ENCODE results near the gene AKT3. TPM values are rescaled to one million over a fixed set of nuclear protein-coding genes. Genes with fewer than 3 reads are reported as not detected.

The AKT3 gene
- total RNA-seq, 1 experiment from 2014 or later: 18.7 TPM

DNA sequence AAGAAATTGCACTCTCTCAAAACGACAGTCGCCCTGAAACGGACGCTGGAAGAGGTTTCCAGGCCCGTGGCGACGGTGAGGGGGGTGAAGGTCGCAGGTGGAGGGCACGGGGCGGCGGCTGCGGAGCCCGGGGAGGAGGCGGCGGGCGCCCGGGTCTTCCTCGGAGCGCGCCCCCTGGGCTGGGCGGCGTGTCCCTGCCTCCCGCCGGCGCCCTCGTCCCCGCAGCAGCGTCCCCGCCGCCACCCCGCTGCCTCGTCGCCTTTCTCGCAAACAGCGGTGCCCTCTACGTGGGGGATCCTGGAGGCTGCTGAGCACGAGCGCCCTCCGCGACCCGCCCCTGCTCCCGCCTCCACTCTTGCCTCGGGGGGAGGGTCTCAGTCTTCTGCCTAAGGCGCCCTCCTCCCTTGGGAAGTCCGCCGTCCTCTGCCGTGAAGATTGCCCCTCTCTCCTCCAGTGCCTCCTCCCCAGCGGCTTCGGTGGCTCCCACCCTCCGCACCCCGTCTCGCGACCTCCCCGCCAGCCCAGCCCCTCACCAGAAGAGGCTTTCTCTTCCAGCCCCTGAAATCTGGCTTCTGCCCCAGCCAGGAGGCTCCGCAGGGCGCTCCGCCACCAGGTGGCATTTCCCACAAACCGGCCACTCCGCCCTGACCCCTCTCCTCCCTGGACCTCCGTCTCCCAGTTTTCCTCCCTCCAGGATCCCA is 366.8 kb downstream of the AKT3 start:
- Histone ChIP-seq H3K4me3 (ENCODE audit: low read length) (no peak overlapping the region), H3K27ac (ENCODE audit: low read length) (no peak overlapping the region), H3K27me3 (ENCODE audit: low read length) (no peaks in the 10 kb centered on the region), H4K20me1 (ENCODE audit: low read length) (no peaks in the 10 kb centered on the region), H3K9ac (ENCODE audit: low read length) (no peak overlapping the region), H3K9me3 (ENCODE audit: low read length) (no peaks in the 10 kb centered on the region), H3K4me1 (ENCODE audit: insufficient read depth, low read length) (no peaks in the 10 kb centered on the region), H2AFZ (ENCODE audit: low read length) (no peak overlapping the region), H3F3A (ENCODE audit: low read length, unreplicated experiment) (no peaks in the 10 kb centered on the region), H3K4me2 (ENCODE audit: low read length) (no peak overlapping the region), H3K9me2 (replicated peaks; ENCODE audit: low read length) (no peaks in the 10 kb centered on the region), H3K79me2 (ENCODE audit: low read length) (peaks cover 5% of the 10 kb centered on the region), H3K36me3 (ENCODE audit: low read depth, low read length) (no peaks in the 10 kb centered on the region)
- ChIA-PET POLR2A (ENCODE audit: unreplicated experiment) (no interaction called here), CTCF (interaction anchor here (0.6 kb wide), 1 partner anchor 265 kb away, joined by 3 read pairs; no protein-coding TSS in a partner anchor)
- BruUV-seq (replicated peaks): no TSS peak
- no peak for ATAC-seq
- TF ChIP-seq EZH2phosphoT487 (IDR thresholded peaks at IDR 0.05; ENCODE audit: borderline replicate concordance, low read length): no peak
- TF ChIP-seq, protein P1, sequence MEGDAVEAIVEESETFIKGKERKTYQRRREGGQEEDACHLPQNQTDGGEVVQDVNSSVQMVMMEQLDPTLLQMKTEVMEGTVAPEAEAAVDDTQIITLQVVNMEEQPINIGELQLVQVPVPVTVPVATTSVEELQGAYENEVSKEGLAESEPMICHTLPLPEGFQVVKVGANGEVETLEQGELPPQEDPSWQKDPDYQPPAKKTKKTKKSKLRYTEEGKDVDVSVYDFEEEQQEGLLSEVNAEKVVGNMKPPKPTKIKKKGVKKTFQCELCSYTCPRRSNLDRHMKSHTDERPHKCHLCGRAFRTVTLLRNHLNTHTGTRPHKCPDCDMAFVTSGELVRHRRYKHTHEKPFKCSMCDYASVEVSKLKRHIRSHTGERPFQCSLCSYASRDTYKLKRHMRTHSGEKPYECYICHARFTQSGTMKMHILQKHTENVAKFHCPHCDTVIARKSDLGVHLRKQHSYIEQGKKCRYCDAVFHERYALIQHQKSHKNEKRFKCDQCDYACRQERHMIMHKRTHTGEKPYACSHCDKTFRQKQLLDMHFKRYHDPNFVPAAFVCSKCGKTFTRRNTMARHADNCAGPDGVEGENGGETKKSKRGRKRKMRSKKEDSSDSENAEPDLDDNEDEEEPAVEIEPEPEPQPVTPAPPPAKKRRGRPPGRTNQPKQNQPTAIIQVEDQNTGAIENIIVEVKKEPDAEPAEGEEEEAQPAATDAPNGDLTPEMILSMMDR (conservative IDR thresholded peaks at IDR 0.05; ENCODE audit: low read depth, low read length): peak; percentile 36; the same call in 1 of the 2 replicates
- DNase-seq: no peak
- intact Hi-C loops (cut with micrococcal nuclease): no loop called here

DNA sequence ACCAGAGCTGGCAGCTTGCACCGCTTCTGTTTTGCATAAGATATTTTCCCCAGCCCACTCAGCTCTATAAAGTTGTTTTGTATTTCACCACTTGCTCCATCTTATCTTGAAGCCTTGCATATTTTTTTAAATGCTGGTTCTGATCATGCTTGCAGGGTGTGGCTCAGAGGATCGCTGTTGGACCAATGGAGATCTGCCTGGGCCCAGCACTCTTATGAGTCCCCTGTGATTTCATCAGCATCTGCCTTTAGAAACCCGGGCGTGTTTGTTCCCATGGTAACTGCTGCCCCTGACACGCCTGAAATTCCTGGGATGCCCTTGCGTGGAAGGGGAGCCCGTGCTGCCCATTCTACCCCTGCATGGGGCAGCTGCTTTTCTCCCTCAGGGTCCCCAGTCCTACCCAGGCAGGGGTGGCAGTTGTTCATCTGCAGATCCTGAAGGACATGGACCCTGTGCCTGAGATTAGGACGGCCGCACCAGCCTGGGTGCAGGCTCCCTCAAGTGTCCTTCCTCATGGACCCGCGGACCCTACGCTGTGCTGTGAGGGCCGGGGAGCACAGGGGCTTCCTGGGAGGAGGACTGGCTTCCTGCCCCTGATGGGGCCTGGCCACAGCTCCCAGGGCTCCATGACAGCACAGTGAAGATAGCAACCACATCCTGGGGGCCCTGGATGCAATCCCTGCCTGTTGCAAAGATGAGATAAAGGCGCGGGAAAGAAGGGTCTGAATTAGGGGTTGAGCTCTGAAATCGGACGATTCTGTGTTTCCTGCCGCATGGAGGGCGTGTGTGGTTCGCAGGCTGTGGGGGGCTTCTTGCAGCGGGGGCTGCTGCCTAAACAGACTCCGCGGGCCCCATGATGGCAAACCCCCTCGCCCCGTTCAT is 367.7 kb downstream of the AKT3 start:
- ChIA-PET CTCF (no interaction called here), POLR2A (ENCODE audit: unreplicated experiment) (no interaction called here)
- intact Hi-C loops (cut with micrococcal nuclease): no loop called here
- DNase-seq (peak; percentile 32), ATAC-seq (peak; percentile 24)
- no peak overlapping the region for H3K4me3 ChIP-seq (ENCODE audit: low read length)
- H3K27me3 ChIP-seq (ENCODE audit: low read length): no peaks in the 10 kb centered on the region
- no peak overlapping the region for H2AFZ ChIP-seq (ENCODE audit: low read length)
- no peaks in the 10 kb centered on the region for H3K9me2 ChIP-seq (replicated peaks; ENCODE audit: low read length)
- H3K4me1 ChIP-seq (ENCODE audit: insufficient read depth, low read length): no peaks in the 10 kb centered on the region
- no peak overlapping the region for H3K4me2 ChIP-seq (ENCODE audit: low read length)
- no peaks in the 10 kb centered on the region for H4K20me1 ChIP-seq (ENCODE audit: low read length)
- H3K79me2 ChIP-seq (ENCODE audit: low read length): no peaks in the 10 kb centered on the region
- no peak for TF ChIP-seq EZH2phosphoT487 (IDR thresholded peaks at IDR 0.05; ENCODE audit: borderline replicate concordance, low read length)
- TF ChIP-seq, protein P1 (conservative IDR thresholded peaks at IDR 0.05; ENCODE audit: low read depth, low read length): no peak
- no peak for TF ChIP-seq EZH2 (IDR thresholded peaks at IDR 0.05; ENCODE audit: low read length, unreplicated experiment)
- H3K9me3 ChIP-seq (ENCODE audit: low read length): no peaks in the 10 kb centered on the region
- no peak overlapping the region for H3K9ac ChIP-seq (ENCODE audit: low read length)
- no TSS peak for BruUV-seq (replicated peaks)
- no peak overlapping the region for H3K27ac ChIP-seq (ENCODE audit: low read length)
- H3K36me3 ChIP-seq (ENCODE audit: low read depth, low read length): no peaks in the 10 kb centered on the region
- H3F3A ChIP-seq (ENCODE audit: low read length, unreplicated experiment): no peaks in the 10 kb centered on the region

DNA sequence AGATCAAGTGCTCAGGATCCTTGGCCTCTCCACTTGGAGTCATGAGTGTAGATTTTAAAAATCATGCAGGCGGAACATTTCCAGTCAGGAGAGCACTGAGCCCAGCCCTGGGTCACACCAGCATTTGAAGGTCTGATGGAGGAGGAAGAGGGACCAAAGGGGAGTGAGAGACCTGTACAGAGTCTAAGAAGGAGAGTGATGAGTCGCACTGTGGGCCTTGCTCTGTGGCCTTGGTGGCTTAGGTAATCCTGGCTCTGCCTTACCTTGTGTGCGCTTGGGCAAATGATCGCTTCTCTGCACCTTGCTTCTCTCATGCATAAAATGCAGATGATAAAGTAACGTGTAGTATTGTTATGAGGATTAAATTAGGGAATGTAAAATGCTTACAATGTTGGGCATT is 368.9 kb downstream of the AKT3 start:
- no peaks in the 10 kb centered on the region for H3K36me3 ChIP-seq (ENCODE audit: low read depth, low read length)
- H4K20me1 ChIP-seq (ENCODE audit: low read length): no peaks in the 10 kb centered on the region
- no peaks in the 10 kb centered on the region for H3K4me1 ChIP-seq (ENCODE audit: insufficient read depth, low read length)
- H3K79me2 ChIP-seq (ENCODE audit: low read length): no peaks in the 10 kb centered on the region
- H2AFZ ChIP-seq (ENCODE audit: low read length): no peak overlapping the region
- no peak overlapping the region for H3K9ac ChIP-seq (ENCODE audit: low read length)
- POLR2A ChIA-PET (ENCODE audit: unreplicated experiment): no interaction called here
- H3K27me3 ChIP-seq (ENCODE audit: low read length): no peaks in the 10 kb centered on the region
- H3K27ac ChIP-seq (ENCODE audit: low read length): no peak overlapping the region
- H3K9me3 ChIP-seq (ENCODE audit: low read length): no peaks in the 10 kb centered on the region
- no peak for ATAC-seq
- no peak for DNase-seq
- H3K9me2 ChIP-seq (replicated peaks; ENCODE audit: low read length): no peaks in the 10 kb centered on the region
- TF ChIP-seq EZH2 (IDR thresholded peaks at IDR 0.05; ENCODE audit: low read length, unreplicated experiment): no peak
- intact Hi-C loops (cut with micrococcal nuclease): no loop called here
- no peaks in the 10 kb centered on the region for H3F3A ChIP-seq (ENCODE audit: low read length, unreplicated experiment)
- CTCF ChIA-PET: no interaction called here
- no TSS peak for BruUV-seq (replicated peaks)
- H3K4me2 ChIP-seq (ENCODE audit: low read length): no peak overlapping the region
- no peak overlapping the region for H3K4me3 ChIP-seq (ENCODE audit: low read length)
